Skeletal muscle satellite cell (primary cell): Measurements from ENCODE around the gene PDLIM7.

Source experiments
- H3K27me3 ChIP-seq: 2 replicates; pipeline ENCODE4 v1.7.0; 2013; ENCODE audit warnings: low read length; ENCODE audit not compliant: control insufficient read depth, insufficient read depth
- H3K36me3 ChIP-seq: 2 replicates; pipeline ENCODE4 v1.7.0; 2013; ENCODE audit warnings: mild to moderate bottlenecking, control low read depth, low read length; ENCODE audit not compliant: insufficient read depth
- H3K4me1 ChIP-seq: 2 replicates; pipeline ENCODE4 v1.7.0; 2013; ENCODE audit warnings: low read length; ENCODE audit not compliant: control insufficient read depth, insufficient read depth
- H3K4me2 ChIP-seq: 2 replicates; pipeline ENCODE4 v1.7.0; 2013; ENCODE audit warnings: mild to moderate bottlenecking, low read length
- H3K4me3 ChIP-seq: 2 replicates; pipeline ENCODE4 v1.7.0; 2013; ENCODE audit warnings: low read length
- H3K9ac ChIP-seq: 2 replicates; pipeline ENCODE4 v1.7.0; 2013; ENCODE audit warnings: mild to moderate bottlenecking, low read depth, low read length, moderate library complexity
- H3K9me3 ChIP-seq: replicated peaks from 2 replicates; pipeline ENCODE4 v1.7.0; 2013; ENCODE audit warnings: mild to moderate bottlenecking, control low read depth, low read length

PDLIM7 gene

DNA sequence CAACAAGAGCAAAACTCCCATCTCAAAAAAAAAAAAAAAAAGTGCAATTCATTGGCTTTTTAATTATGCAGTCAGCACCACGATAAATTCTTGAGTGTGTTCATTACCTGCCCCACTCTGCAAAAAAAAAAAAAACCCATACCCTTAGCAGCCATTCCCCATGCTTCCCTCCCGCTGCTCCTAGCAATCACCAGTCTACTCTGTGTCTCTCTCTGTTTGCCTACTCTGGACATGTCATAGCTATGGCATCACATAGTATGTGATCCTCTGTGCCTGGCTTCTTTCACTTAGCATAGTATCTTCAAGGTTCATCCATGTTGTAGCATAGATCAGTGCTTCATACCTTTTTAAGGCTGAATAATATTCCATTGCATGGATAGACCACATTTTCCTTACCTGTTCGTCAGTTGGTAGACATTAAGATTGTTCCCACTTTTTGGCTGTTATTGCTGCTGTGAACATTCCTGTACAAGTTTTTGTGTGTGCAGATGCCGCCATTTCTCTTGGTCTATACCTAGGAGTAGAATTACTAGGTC lies 57.8 kb downstream of the PDLIM7 start:
- no peak overlapping the region for H3K9ac ChIP-seq
- H3K9me3 ChIP-seq = no peaks in the 10 kb centered on the region
- H3K4me3 ChIP-seq = no peak overlapping the region
- no peak overlapping the region for H3K4me2 ChIP-seq
- H3K27me3 ChIP-seq = no peaks in the 10 kb centered on the region
- peaks cover 40% of the 10 kb centered on the region for H3K36me3 ChIP-seq
- no peaks in the 10 kb centered on the region for H3K4me1 ChIP-seq

DNA sequence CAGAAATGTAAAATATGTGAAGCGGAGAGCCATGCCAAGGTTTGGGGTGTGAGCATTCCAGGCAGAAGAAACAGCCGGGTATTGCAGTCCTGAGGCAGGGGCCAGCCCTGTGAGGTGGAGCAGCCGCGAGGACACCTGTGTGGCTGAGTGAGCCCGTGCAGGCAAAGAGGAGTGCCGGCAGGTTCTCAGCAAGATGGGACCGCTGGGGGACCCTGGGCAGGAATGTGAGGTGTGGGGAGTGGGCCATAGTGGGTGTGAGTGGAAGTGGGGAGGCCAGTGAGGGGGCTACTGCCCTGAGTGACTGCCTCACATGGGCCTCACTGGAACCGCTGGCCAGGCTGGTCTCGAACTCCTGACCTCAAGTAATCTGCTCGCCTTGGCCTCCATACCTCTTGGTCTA lies 58.9 kb downstream of the PDLIM7 start:
- Histone ChIP-seq H3K4me1 (no peaks in the 10 kb centered on the region), H3K9me3 (no peaks in the 10 kb centered on the region), H3K4me3 (no peak overlapping the region), H3K36me3 (peaks cover 51% of the 10 kb centered on the region), H3K27me3 (no peaks in the 10 kb centered on the region), H3K4me2 (no peak overlapping the region), H3K9ac (no peak overlapping the region)

DNA sequence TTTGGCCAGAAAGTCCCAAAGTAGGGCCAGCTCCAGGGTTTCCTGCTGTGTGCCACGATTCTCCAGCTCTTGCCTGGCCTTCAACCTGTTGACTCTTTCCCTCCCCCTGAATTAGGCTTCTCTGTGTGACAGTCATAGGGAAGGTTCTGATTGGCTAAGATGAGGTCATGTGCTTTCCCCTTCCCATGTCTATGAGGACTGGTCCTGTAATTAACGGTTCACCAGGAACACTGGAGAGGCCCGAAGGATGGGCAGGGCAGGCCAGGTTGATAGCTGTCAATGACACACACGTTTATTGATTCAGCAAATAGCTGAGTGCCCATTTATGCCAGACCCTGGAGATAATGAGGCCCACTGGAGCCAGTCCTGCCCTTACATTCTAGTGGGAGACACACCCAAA lies 59.8 kb downstream of the PDLIM7 start:
- Histone ChIP-seq H3K4me1 (no peaks in the 10 kb centered on the region), H3K4me3 (no peak overlapping the region), H3K36me3 (peaks cover 57% of the 10 kb centered on the region)

DNA sequence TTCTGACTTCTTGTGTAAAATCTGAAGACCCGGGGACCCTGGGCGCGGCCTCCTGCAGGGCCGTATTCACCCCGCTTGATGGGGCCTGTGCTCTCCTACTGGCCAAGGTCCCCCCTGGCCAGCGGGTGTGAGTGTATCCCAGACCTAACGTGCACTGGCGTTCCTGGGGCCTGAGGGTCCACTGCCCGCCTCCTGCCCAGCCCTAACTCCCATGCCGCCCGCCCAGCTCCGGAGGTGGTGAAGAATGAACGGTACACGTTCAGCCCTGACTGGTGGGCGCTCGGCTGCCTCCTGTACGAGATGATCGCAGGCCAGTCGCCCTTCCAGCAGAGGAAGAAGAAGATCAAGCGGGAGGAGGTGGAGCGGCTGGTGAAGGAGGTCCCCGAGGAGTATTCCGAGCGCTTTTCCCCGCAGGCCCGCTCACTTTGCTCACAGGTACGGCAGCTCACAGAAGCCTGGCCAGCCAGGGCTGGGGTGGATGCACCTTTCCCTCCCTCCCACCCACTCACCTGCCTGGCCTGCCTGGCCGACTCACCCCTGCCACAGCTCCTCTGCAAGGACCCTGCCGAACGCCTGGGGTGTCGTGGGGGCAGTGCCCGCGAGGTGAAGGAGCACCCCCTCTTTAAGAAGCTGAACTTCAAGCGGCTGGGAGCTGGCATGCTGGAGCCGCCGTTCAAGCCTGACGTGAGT lies 61.4 kb downstream of the PDLIM7 start:
- Histone ChIP-seq H3K4me2 (no peak overlapping the region), H3K4me1 (peaks cover 12% of the 10 kb centered on the region), H3K36me3 (peaks cover 62% of the 10 kb centered on the region), H3K27me3 (no peaks in the 10 kb centered on the region), H3K9ac (no peak overlapping the region), H3K9me3 (no peaks in the 10 kb centered on the region), H3K4me3 (no peak overlapping the region)

More for the DNA sequence above, 59.8 kb downstream of the PDLIM7 start:
- H3K27me3 ChIP-seq = no peaks in the 10 kb centered on the region
- H3K9ac ChIP-seq = no peak overlapping the region
- H3K4me2 ChIP-seq = no peak overlapping the region
- no peaks in the 10 kb centered on the region for H3K9me3 ChIP-seq

DNA sequence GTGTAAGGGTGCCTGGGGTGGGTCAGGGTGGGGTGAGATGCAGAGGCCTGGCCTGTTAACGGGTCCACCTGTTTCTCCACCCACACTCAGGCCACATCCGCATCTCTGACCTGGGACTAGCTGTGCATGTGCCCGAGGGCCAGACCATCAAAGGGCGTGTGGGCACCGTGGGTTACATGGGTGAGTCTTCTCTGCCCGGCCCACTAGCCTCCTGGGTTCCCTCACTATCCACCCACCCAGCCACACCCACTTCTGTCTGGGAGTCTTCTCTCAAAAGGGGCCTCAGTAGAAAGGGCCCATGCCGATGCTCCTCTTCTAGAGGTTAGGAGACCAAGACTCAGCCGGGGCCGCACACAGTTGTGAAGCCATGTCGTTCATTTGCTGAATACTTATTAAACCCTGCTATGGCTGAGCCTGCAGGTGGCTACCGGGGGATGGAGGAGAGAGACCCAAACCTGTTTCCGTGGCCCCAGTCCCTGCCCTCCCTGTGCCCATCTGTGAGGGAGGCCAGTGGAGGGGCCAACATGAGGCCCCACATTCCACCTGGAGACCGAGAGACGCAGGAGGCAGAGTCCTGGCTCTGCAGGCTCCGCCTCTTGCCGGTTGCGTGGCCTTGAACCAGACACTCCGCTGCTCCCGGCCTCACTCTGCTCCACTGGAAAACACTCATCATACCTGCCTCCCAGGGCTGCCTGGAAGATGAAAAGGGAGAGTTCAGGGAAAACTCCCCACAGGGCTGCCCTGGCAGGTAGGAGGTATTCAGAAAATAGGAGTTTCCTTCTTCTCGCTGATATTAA lies 62.3 kb downstream of the PDLIM7 start:
- Histone ChIP-seq H3K27me3 (no peaks in the 10 kb centered on the region), H3K4me2 (no peak overlapping the region), H3K4me1 (peaks cover 12% of the 10 kb centered on the region), H3K9me3 (no peaks in the 10 kb centered on the region), H3K9ac (no peak overlapping the region), H3K4me3 (no peak overlapping the region), H3K36me3 (peaks cover 68% of the 10 kb centered on the region)

DNA sequence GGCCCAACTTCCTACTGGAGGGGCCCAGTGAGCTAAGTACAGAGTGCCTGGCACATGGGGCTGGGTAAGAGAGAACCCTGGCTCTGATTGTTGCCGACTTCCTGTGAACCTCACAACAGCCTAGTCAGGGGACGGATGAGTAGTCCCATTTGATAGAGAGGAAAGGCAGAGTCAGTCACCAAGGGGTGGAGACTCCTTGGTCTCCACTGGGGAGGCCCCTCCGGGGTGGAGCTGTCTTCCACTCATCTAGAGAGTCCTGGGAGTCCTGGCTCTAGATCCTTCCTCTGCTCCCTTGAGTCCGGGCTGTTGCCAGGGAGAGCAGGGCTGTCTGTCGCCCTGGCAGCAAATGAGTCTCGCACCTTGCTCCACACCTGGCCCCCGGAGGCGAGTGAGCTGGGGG lies 63.0 kb downstream of the PDLIM7 start:
- Histone ChIP-seq H3K9ac (no peak overlapping the region), H3K27me3 (no peaks in the 10 kb centered on the region), H3K4me2 (no peak overlapping the region), H3K4me3 (no peak overlapping the region), H3K9me3 (no peaks in the 10 kb centered on the region), H3K36me3 (peaks cover 68% of the 10 kb centered on the region), H3K4me1 (peaks cover 12% of the 10 kb centered on the region)

DNA sequence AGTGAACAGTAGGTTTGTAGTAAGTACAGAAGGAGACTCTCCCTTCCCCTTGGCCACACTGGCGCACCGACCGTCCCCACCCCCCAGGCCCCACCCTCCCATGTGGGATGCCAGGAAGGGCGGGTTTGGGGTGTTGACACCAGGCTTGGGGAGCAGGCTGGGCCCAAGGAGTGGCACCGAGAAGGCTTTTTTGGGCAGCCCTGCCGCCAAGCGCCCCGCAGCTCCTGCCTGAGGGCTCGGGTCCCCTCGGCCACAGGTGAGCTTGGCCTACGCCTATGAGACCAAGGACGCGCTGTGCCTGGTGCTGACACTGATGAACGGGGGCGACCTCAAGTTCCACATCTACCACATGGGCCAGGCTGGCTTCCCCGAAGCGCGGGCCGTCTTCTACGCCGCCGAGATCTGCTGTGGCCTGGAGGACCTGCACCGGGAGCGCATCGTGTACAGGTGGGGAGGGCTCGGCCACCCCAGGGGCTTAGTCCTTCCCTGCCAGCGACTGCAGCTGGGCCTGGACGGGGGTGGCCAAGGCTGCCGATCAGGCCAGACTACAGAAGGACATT lies 63.7 kb downstream of the PDLIM7 start:
- H3K27me3 ChIP-seq = no peaks in the 10 kb centered on the region
- H3K4me2 ChIP-seq = no peak overlapping the region
- no peak overlapping the region for H3K9ac ChIP-seq
- H3K36me3 ChIP-seq = peaks cover 66% of the 10 kb centered on the region
- no peaks in the 10 kb centered on the region for H3K9me3 ChIP-seq
- peaks cover 12% of the 10 kb centered on the region for H3K4me1 ChIP-seq
- no peak overlapping the region for H3K4me3 ChIP-seq
